Chondrocyte (in vitro differentiated cells): ENCODE results near the gene ZNF804A. TPM values are rescaled to one million over a fixed set of nuclear protein-coding genes. Genes with fewer than 3 reads are reported as not detected.

ENCODE experiments used
- DNase-seq: peaks from one replicate; pipeline ENCODE4 v3.0.0; 2021; ENCODE audit warnings: mixed read lengths, low spot score
- H3K27ac Mint-ChIP-seq: one replicate; pipeline ENCODE4 v1.8.0; 2021; ENCODE audit warnings: mild to moderate bottlenecking, moderate library complexity, mixed read lengths; ENCODE audit not compliant: unreplicated experiment
- H3K27me3 Mint-ChIP-seq: 2 replicates; pipeline ENCODE4 v1.8.0; 2021; ENCODE audit warnings: low read depth, mixed read lengths
- H3K36me3 Mint-ChIP-seq: 2 replicates; pipeline ENCODE4 v1.8.0; 2021; ENCODE audit warnings: low read depth, mixed read lengths
- H3K4me1 Mint-ChIP-seq: 2 replicates; pipeline ENCODE4 v1.8.0; 2021; ENCODE audit warnings: low read depth, mild to moderate bottlenecking, mixed read lengths
- H3K4me3 Mint-ChIP-seq: one replicate; pipeline ENCODE4 v1.8.0; 2021; ENCODE audit warnings: mild to moderate bottlenecking, moderate library complexity, mixed read lengths; ENCODE audit not compliant: unreplicated experiment
- H3K9me3 Mint-ChIP-seq: 2 replicates; pipeline ENCODE4 v1.8.0; 2021; ENCODE audit warnings: low read depth, mixed read lengths
- total RNA-seq: library from RNA; stranded (reverse); gene quantifications from 3 replicates; pipeline ENCODE4 v1.2.1, GENCODE V29; 2021
- TF ChIP-seq, protein P1 (sequence below): fragments of 200-600 bp; sonication (generic); IDR thresholded peaks from 2 replicates; pipeline ENCODE4 v1.5.0; 2021; ENCODE audit warnings: antibody characterized with exemption, mild to moderate bottlenecking, moderate library complexity

The ZNF804A gene
- total RNA-seq, 1 donor from 2014 or later, result not detected

- Mint-ChIP-seq H3K27me3 (peaks cover 46% of the 10 kb centered on the region), H3K9me3 (no peaks in the 10 kb centered on the region), H3K36me3 (peaks cover 2% of the 10 kb centered on the region), H3K4me1 (peaks cover 16% of the 10 kb centered on the region), H3K4me3 (no peak overlapping the region), H3K27ac (no peak overlapping the region)
- TF ChIP-seq, protein P1, sequence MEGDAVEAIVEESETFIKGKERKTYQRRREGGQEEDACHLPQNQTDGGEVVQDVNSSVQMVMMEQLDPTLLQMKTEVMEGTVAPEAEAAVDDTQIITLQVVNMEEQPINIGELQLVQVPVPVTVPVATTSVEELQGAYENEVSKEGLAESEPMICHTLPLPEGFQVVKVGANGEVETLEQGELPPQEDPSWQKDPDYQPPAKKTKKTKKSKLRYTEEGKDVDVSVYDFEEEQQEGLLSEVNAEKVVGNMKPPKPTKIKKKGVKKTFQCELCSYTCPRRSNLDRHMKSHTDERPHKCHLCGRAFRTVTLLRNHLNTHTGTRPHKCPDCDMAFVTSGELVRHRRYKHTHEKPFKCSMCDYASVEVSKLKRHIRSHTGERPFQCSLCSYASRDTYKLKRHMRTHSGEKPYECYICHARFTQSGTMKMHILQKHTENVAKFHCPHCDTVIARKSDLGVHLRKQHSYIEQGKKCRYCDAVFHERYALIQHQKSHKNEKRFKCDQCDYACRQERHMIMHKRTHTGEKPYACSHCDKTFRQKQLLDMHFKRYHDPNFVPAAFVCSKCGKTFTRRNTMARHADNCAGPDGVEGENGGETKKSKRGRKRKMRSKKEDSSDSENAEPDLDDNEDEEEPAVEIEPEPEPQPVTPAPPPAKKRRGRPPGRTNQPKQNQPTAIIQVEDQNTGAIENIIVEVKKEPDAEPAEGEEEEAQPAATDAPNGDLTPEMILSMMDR, result no peak
- DNase-seq, result no peak
Observed at GRCh38 chr2:184599872-184600222, 1.5 kb downstream of the ZNF804A start.

DNA sequence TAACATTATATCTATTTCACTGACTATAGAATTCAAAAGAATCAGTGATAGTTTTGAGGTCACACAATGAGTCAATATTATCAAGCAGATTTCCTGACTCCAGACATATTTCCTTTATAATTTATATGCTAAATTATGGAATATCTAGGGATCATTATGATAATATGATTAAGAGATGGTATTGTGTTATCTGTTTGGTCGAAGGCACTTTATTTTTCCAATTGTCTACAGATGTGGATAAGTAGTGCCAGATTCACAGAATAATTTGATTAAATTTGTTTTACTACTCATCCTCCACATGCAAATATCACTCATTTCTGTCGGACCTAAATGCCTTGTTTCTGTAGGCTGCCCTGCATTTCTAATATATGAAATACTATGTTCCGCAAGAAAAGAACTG, 4.4 kb downstream of the ZNF804A start:
- Mint-ChIP-seq H3K36me3 (no peaks in the 10 kb centered on the region), H3K4me1 (peaks cover 7% of the 10 kb centered on the region), H3K4me3 (no peak overlapping the region), H3K27ac (no peak overlapping the region), H3K9me3 (no peaks in the 10 kb centered on the region), H3K27me3 (peaks cover 26% of the 10 kb centered on the region)
- no peak for DNase-seq
- TF ChIP-seq, protein P1, result no peak

DNA sequence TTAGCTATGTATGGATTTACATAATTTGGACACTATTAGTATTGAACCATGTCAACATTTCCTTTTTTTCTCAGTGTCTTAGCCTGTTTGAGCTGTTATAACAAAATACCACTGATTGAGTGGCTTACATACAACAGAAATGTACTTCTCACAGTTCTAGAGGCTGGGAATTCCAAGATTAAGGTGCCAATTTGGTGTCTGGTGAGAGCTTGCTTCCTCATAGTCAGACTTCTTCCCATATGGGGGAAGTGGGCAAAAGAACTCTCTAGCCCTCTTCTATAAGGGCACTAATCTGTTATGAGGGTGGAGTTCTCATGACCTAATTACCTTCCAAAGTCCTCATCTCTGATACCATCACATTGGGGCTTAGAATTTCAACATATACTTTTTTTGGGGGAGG, 12.6 kb downstream of the ZNF804A start:
- no peak for DNase-seq
- H3K27me3 Mint-ChIP-seq, result peaks cover 5% of the 10 kb centered on the region
- no peaks in the 10 kb centered on the region for H3K36me3 Mint-ChIP-seq
- TF ChIP-seq, protein P1, result no peak
- no peak overlapping the region for H3K4me3 Mint-ChIP-seq
- H3K9me3 Mint-ChIP-seq, result peaks cover 6% of the 10 kb centered on the region
- H3K27ac Mint-ChIP-seq, result no peak overlapping the region
- H3K4me1 Mint-ChIP-seq, result no peaks in the 10 kb centered on the region

DNA sequence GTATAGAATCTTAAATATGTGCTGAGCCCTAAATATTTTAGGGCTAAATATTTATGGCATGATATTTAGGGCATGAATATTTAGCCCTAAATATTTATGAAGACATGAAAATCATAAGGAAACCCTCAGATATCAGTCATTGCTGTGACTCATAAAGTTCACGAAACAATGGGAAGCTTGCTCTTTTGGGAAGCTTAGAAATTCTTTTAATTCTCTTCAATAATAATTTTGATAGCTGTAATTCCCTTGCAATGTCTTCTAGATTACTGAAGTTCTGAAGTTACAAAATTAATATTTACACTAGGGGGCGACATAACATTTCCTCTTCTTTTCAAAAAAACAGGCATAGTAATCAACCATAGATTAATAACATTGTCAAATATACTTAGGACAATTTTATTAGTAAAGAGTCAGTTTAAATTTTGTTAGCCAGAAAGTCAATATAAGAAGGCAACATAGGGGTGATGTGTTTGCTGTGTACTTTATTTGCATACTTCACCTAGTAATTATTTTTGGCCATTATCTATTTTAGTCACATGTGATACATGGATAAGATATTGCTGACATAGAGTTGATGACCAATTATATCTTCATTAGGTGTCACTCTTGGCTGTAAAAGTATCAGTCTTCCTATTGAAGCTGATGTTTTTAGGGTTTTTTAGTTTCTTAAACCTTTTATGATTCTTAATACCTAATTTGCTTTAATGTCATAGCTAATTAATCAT, 13.2 kb downstream of the ZNF804A start:
- peaks cover 6% of the 10 kb centered on the region for H3K9me3 Mint-ChIP-seq
- H3K36me3 Mint-ChIP-seq, result no peaks in the 10 kb centered on the region
- H3K27me3 Mint-ChIP-seq, result peaks cover 5% of the 10 kb centered on the region
- H3K4me1 Mint-ChIP-seq, result no peaks in the 10 kb centered on the region
- H3K4me3 Mint-ChIP-seq, result no peak overlapping the region
- TF ChIP-seq, protein P1, result peak; percentile 82
- no peak overlapping the region for H3K27ac Mint-ChIP-seq
- no peak for DNase-seq

GRCh38 chr2:184620367-184620766, 22.0 kb downstream of the ZNF804A start:
- no peak for DNase-seq
- no peaks in the 10 kb centered on the region for H3K36me3 Mint-ChIP-seq
- H3K27me3 Mint-ChIP-seq, result peaks cover 13% of the 10 kb centered on the region
- no peaks in the 10 kb centered on the region for H3K4me1 Mint-ChIP-seq
- H3K4me3 Mint-ChIP-seq, result no peak overlapping the region
- TF ChIP-seq, protein P1, result no peak
- no peak overlapping the region for H3K27ac Mint-ChIP-seq
- no peaks in the 10 kb centered on the region for H3K9me3 Mint-ChIP-seq
